G401.6 (cell line): ENCODE measurements around the gene MSI2.

Source experiments
- FAIRE-seq: peaks from 2 replicates; lab custom pipeline; 2012; peaks lifted over from hg19 to GRCh38; lab: Jason Lieb, UNC

MSI2 gene

GRCh38 chr17:57667461-57667923, 411.2 kb downstream of the MSI2 start:
- FAIRE-seq: no peak

GRCh38 chr17:57668332-57668731, 412.0 kb downstream of the MSI2 start:
- no peak for FAIRE-seq

GRCh38 chr17:57669671-57670529, 413.6 kb downstream of the MSI2 start:
- no peak for FAIRE-seq

- FAIRE-seq: no peak
Observed at GRCh38 chr17:57670769-57671569, 414.6 kb downstream of the MSI2 start.

GRCh38 chr17:57671667-57672632, 415.6 kb downstream of the MSI2 start:
- no peak for FAIRE-seq

- no peak for FAIRE-seq
Observed at GRCh38 chr17:57672971-57673370, 416.6 kb downstream of the MSI2 start.

DNA sequence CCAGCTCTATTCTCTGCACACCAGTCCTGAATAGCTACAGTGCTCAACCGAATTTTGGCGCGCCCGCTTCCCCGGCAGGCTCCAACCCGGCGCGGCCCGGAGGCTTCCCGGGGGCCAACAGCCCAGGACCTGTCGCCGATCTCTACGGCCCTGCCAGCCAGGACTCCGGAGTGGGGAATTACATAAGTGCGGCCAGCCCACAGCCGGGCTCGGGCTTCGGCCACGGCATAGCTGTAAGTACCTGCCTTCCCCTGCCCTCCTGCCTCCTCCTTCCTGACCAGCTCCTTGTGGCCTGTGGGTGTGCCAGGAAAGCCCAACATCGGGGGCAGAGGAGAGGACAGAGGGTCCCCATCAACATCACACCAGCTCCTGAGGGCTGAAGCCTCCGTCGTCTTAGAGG, 418.6 kb downstream of the MSI2 start:
- FAIRE-seq: no peak

- no peak for FAIRE-seq
Observed at GRCh38 chr17:57675427-57676387, 419.4 kb downstream of the MSI2 start.

DNA sequence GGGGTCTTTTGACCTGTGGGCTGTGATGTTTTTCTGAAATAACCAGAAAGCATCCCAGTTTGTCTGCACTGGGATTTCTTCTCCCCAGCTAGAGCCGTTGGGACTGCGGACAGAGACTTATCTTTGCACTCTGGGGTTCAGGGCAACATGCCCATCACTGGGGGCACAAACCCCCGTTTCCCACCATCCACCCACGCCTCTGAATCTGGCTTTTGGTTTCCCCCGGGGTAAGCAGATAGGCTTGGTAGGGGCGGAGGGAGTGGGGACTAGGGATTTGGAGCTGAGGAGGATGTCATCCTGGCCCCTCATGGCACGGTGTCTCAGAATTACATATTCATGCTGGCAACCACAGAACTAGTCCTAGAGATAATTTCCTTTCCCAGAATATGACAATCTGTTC, 420.2 kb downstream of the MSI2 start:
- FAIRE-seq: no peak

- no peak for FAIRE-seq
Observed at GRCh38 chr17:57677301-57677700, 421.0 kb downstream of the MSI2 start.

DNA sequence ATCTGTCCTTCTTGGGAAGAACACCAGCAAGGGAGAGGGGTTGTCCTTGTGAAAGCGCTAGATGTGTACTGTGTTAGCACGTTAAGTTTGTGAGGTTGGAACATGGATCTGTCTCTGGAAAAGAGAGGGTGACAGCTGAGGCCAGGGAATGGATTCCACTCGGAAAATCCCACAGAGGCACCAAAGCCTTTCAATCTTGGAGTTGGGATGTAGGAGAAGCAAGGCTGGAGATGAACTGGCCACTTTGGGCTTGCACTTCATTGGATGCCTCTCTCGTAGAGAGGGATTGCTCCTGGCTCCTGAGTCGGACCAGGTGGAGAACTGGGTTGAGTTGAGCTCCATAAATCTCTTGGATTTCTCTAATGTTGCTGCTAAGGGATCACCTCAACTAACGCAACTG, 421.5 kb downstream of the MSI2 start:
- no peak for FAIRE-seq

DNA sequence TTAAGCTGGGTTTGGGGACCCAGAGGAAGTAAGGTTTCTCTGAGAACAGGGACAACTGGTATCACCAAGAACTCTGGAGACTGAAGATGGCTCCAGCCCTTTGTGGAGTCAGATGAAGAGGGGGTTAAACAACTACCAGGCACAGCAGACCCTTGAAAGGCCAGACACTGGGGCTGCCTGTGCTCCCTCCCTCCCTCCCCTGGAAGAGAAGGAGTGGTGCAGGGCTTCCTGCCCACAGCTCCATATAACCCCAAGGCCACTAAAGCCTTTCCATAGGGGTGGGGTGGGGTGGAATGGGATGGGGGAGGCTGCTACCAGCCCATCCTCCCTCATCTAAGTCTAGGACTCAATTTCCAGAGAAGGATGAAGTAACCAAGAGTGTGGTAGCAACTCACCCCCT, 422.1 kb downstream of the MSI2 start:
- no peak for FAIRE-seq

DNA sequence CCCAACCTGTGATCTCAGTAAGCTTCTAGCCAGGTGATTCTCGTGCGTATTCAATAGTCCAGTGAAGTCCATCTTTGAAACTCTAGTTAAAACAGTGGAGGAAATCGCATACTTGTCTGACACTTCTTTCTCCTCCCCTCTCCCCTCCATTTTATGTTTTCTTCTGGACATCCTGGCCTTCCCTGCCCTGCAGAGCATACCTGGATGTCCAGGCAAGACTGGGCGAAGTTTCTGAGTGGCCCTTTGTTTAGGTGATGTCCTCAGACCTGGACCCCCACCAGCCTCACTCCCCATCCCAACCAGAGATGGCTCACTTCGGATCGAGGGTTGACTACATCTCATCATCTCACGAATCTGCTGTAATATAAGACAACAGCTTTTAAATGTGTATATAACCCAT, 423.0 kb downstream of the MSI2 start:
- FAIRE-seq: no peak

DNA sequence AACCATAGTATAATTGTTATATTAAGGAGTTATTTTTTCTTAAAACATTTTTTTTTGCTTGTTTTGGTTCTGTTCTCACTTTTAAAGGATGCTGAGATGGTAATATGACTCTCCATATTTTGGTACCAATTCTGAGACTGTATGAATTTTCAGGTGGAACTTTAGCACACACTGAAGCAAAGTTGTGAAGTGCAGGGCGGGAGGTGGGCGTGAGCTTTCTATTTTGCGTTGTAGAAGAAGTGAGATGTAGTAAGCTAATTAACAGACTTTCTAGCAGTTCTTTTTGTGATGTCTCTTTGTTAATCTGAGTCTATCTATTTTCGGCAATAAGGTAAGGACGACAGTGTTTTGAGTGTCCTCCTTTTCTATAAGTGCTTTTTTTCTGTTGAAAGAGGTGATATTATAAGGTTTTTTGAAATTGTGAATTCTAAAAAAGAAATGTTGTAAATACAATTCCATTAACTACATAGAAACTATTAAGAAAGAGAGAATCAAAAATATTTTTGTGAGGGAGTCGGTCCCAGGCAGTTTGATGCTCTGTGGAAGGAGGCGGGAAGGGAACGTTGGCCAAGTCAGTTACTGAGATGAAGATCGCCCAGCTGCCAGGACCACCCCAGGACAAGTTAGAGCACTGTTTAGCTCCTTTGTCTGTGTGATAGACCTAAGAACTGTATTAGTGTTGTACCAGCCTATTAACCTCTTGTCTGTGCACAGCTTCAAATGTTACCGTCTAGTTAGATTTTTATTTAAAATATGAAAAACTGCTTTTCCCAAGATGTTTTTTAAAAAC, 423.8 kb downstream of the MSI2 start:
- FAIRE-seq: no peak

GRCh38 chr17:57682701-57683100, 426.4 kb downstream of the MSI2 start:
- no peak for FAIRE-seq

DNA sequence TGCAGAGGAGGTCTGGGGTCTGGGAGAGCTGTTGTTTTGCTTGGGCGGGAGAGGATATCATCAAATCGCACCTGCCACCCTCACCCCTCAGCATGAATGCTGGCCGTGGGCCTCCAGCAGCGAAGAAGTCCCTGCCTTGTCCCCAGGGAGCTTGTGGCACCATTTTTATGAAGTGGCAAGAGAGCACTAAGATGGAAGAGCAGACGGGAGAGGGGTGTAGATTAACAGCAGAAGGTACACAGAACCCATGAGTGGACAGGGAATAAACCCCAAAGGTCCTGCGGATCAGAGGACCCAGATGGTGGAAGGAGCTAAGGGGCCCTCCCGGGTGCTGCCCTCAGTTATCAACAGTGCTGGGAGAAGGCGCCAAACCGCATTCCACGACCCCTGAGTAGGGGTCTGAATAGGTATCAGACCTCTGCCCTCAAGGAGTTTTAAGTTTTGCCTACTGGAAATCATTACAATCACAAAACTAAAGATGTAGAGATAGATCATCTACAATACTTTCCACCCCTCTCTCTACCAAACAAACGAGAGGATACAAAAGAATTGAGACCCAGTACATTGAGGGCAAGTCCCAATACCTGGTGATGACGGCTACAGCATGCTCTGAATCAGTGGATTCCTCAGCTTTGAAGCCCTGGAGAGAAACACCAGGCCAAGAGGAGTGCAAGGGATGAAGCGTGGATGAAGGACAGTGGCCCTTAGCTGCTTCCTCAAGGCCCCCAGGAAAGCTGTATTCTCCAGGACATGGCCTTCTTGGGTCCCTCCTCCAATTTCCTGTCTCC, 428.6 kb downstream of the MSI2 start:
- FAIRE-seq: no peak

DNA sequence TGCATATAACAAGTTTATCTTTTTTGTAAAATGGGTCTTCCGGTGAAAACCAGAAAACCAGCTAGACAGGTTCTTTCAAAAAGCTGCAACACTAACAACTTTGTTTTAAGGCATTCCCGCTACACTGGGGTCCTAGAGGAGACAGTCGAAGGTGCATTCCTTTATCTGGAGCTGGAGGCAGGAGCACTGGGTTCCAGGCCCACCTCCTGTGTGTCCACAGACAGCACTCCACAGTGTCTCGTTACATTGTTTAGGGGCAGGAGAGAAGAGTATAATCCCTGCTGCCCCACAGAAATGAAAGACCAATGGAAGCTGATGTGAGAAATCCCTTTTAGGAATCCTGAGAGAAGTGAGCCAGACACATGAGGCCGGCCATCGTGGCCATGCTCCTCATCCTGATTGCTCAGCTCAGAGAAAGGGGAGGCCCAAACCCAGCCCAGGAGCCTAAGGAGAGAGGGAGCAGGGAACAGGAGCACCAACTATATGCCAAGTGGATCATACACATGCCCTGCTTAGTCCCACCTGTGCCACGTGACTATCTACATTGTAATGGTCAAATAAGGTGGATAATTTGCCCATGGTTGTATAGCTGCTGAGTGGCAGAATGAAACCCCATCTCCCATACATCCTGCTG, 429.3 kb downstream of the MSI2 start:
- FAIRE-seq: no peak

DNA sequence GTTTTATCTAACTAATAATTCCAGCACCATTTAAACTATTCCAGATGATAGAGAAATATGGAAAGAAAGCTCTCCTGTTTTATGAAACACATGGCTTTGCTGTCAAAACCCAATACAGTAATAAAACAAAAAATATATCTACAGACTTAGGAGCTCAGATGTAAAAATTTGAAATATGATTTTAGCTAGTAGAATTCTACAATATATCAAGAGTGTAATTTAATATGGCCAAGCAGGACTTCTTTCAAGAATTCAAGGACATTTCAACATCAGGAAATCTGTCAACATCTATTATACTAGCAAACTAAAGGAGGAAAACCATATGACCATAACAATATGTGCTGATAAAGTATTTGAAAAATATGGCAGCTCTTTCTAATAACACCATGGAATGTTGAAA, 431.3 kb downstream of the MSI2 start:
- FAIRE-seq: no peak

DNA sequence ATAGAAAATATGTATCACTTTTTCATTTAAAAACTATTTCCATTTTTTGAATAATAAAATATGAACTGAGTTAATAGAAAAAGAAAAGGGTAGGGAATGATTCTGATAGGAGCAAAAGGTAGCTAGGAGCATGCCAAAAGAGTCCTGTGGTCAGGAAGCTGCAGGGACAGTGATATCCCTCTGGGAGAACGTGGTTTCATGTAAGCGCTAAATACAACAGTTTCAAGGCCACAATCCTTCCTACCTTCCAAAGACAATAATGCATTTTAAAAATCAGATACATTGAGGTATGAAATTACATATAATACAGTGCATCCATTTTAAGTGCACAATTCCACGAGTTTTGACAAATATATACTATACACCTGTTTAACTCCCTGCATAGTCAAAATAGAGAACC, 432.9 kb downstream of the MSI2 start:
- no peak for FAIRE-seq
